ENCODE measurements around the gene TBC1D8. TPM values are rescaled to one million over a fixed set of nuclear protein-coding genes. Genes with fewer than 3 reads are reported as not detected.

Gene TBC1D8
- total and polyA plus RNA-seq, 9 of the 15 experiments (the other 6 are each of a cell fraction or from before 2014, with no cell fraction given): 0.36 to 1.3 (median 0.82) TPM

GRCh38 chr2:101001691-101002561 is 149.3 kb downstream of the TBC1D8 start, which contains the start of gene RPL31 (continued):
- TF ChIP-seq DMBX1 (CRISPR knock-in tag; IDR thresholded peaks at IDR 0.05; ENCODE audit: borderline replicate concordance) (peak; percentile 87), EZH2 (IDR thresholded peaks at IDR 0.05; ENCODE audit: borderline replicate concordance, low read depth, low read length) (no peak), KDM4B (IDR thresholded peaks at IDR 0.05; ENCODE audit: borderline replicate concordance in 2 of 2, low read depth in 1 of 2) (peak in 1 of 2 experiments; percentile 63; a peak in 1 of 4 replicates), ARID4B (CRISPR knock-in tag; IDR thresholded peaks at IDR 0.05) (peak; percentile 99), E2F6 (IDR thresholded peaks at IDR 0.05; ENCODE audit: borderline replicate concordance in 1 of 2, extremely low read depth in 1 of 2, insufficient read depth in 1 of 2, insufficient read length in 1 of 2, low read depth in 1 of 2, low read length in 1 of 2, poor library complexity in 1 of 2, severe bottlenecking in 1 of 2) (peak; percentile 100), RBBP5 (IDR thresholded peaks at IDR 0.05; ENCODE audit: borderline replicate concordance, insufficient read depth, low read length, poor library complexity, severe bottlenecking) (peak; percentile 94), HDAC2 (IDR thresholded peaks at IDR 0.05) (no peak; the same call in 1 of the 2 replicates), ZNF740 (CRISPR knock-in tag; IDR thresholded peaks at IDR 0.05) (peak; percentile 95), ZNF740 (tag; IDR thresholded peaks at IDR 0.05) (no peak), ZNF639 (CRISPR knock-in tag; conservative IDR thresholded peaks at IDR 0.05 in 1 of 2, IDR thresholded peaks at IDR 0.05 in 1 of 2) (peak in 1 of 2 experiments; percentile 83; a peak in 2 of 4 replicates), NRF1 (conservative IDR thresholded peaks at IDR 0.05 in 1 of 2, IDR thresholded peaks at IDR 0.05 in 1 of 2) (peak; percentile 68 to 74), USF1 (CRISPR knock-in tag; IDR thresholded peaks at IDR 0.05) (peak; percentile 78)

All from K562 (cell line).